ENCODE results near the gene CHAF1B.

Gene CHAF1B

GRCh38 chr21:36429947-36430546 lies 44.9 kb downstream of the CHAF1B start:
- peak; percentile 88 for DNase-seq

GRCh38 chr21:36430841-36431240 lies 45.6 kb downstream of the CHAF1B start:
- no peak for DNase-seq

- DNase-seq = no peak
These were observed 46.1 kb downstream of the CHAF1B start for GRCh38 chr21:36431252-36431651.

- no peak for DNase-seq
These were observed 48.0 kb downstream of the CHAF1B start for GRCh38 chr21:36433059-36433709.

- no peak for DNase-seq
These were observed 49.0 kb downstream of the CHAF1B start for GRCh38 chr21:36434144-36434543.

- DNase-seq = no peak
These were observed 51.9 kb downstream of the CHAF1B start for GRCh38 chr21:36436829-36437744.

GRCh38 chr21:36437745-36438128 lies 52.5 kb downstream of the CHAF1B start:
- DNase-seq = no peak

GRCh38 chr21:36441715-36442114 lies 56.5 kb downstream of the CHAF1B start:
- DNase-seq = no peak

GRCh38 chr21:36446301-36446700 lies 61.1 kb downstream of the CHAF1B start:
- DNase-seq = no peak

GRCh38 chr21:36450511-36450910 lies 65.3 kb downstream of the CHAF1B start:
- DNase-seq = no peak

- no peak for DNase-seq
These were observed 66.3 kb downstream of the CHAF1B start for GRCh38 chr21:36451506-36451905.

- no peak for DNase-seq
These were observed 67.2 kb downstream of the CHAF1B start for GRCh38 chr21:36452281-36452825.

GRCh38 chr21:36454093-36454531 lies 68.9 kb downstream of the CHAF1B start:
- DNase-seq = no peak

GRCh38 chr21:36454706-36455105 lies 69.5 kb downstream of the CHAF1B start:
- no peak for DNase-seq

- DNase-seq = no peak
These were observed 71.7 kb downstream of the CHAF1B start for GRCh38 chr21:36456729-36457414.

- DNase-seq = no peak
These were observed 73.9 kb downstream of the CHAF1B start for GRCh38 chr21:36459098-36459497.

- no peak for DNase-seq
These were observed 75.7 kb downstream of the CHAF1B start for GRCh38 chr21:36460866-36461265.

- DNase-seq = no peak
These were observed 76.2 kb downstream of the CHAF1B start for GRCh38 chr21:36461277-36461917.

GRCh38 chr21:36461918-36462486 lies 76.8 kb downstream of the CHAF1B start:
- DNase-seq = no peak

- no peak for DNase-seq
These were observed 78.0 kb downstream of the CHAF1B start for GRCh38 chr21:36463204-36463603.

- no peak for DNase-seq
These were observed 78.8 kb downstream of the CHAF1B start for GRCh38 chr21:36463991-36464390.

GRCh38 chr21:36464590-36464989 lies 79.4 kb downstream of the CHAF1B start:
- DNase-seq = no peak

Data from activated CD4-positive, alpha-beta T cell treated with anti-CD3 and anti-CD28 coated beads, Interleukin-2, Interleukin-6, amounts not matched to agents 100 ng/mL and 50 ng/mL, durations not matched to agents 16 hours and 8 hours (primary cell).